ENCODE results near the gene CCDC175.

Gene CCDC175

DNA sequence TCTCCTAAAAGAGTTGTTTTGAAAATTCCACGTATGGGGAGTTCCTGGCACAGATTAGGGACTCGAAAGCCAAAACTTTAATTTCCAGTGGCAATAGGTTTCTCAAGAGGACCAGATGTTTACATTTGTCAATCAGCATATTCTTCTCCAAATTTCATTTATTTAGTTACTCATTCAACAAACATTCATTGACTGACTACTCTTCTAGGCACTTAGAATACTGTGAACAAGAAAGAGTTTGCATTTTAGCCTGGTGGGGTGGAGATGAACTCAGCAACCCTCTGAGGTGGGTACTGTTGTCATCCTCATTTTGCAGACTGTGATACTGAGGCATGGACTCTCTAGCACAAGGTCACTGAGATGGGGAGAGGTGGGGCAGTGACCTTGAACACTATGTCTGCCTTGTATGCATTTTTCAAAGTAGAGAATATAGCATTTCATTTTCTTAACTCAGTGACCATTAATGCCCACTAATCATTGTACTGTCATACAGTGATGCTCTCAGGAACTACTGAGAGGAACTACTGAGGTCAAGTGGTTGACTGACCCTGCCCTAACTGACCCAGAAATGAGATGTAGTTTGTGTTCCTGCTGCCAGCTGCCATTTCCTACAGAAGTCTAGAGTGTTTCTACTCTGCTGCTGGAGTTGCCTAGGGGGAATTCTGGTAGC, 94.6 kb downstream of the CCDC175 start:
- DNase-seq: no peak

- no peak for DNase-seq
Measured at GRCh38 chr14:59481407-59481806, 95.2 kb downstream of the CCDC175 start.

GRCh38 chr14:59480166-59480565, 96.4 kb downstream of the CCDC175 start:
- DNase-seq: no peak

DNA sequence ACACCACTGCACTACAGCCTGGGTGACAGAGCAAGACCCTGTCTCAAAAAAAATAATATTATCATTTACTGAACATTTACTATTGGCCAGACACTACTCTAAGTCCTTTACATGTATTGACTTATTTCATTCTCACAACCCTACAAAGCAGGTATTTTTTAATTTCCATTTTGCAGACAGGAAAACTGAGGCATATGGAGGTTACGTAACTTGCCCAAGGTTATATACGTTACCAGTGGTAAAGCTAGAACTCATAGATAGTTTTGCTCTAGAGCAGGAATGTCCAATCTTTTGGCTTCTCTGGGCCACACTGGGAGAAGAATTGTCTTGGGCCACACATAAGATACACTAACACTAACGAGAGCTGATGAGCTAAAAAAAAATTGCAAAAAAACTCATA, 98.1 kb downstream of the CCDC175 start:
- no peak for DNase-seq

GRCh38 chr14:59475709-59476108, 100.9 kb downstream of the CCDC175 start:
- DNase-seq: no peak

- DNase-seq: no peak
Measured at GRCh38 chr14:59474172-59474571, 102.4 kb downstream of the CCDC175 start.

DNA sequence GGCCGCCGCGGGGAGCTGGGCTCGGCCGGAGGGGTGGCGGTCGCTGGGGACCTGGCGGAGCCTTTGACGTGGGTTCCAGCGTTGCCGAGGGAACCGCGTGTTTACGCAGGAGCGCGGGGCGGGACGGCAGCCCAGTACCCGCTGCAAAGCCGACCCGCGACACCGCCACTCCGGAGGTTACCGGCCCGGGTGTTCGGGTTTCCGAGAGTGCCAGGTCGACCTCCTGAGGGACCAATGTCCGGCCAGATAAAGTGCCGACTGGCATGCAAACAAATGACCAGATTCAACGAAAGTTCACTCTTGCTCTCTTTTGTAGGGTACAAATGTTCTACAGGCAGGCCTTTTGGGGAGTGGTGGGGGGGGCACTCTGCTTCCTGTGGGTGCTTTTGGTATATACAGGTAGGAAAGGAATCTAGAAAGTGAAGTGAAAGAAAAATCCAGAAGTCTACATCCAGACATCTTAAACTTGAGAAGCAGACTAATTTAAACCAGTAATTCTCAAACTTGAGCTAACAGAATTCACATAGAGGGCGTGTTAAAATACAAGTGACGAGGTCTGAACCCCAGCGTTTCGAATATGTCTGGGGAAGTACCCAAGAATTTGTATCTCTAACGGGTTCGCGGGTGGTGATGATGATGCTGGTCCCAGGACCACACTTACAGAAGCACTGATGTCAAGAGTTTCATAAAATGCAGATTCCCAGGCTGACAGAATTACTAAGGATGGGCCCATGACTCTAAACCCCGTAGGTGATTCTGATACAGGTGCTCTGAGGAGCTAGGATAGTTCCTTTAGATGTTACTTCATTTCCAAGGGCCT, 111.1 kb downstream of the CCDC175 start, which contains the start of gene GPR135:
GPR135 (minus strand) TSS at position 65 of the 820 bp plus-strand sequence. CDS start 154 bp downstream, outside the sequence.
- no peak for DNase-seq

GRCh38 chr14:59464486-59465315, 111.9 kb downstream of the CCDC175 start:
- peak; percentile 7 to 41 for DNase-seq

- DNase-seq: no peak
Measured at GRCh38 chr14:59463787-59464485, 112.7 kb downstream of the CCDC175 start.

- DNase-seq: no peak
Measured at GRCh38 chr14:59461891-59462290, 114.7 kb downstream of the CCDC175 start.

GRCh38 chr14:59460378-59460777, 116.2 kb downstream of the CCDC175 start:
- DNase-seq: no peak

DNA sequence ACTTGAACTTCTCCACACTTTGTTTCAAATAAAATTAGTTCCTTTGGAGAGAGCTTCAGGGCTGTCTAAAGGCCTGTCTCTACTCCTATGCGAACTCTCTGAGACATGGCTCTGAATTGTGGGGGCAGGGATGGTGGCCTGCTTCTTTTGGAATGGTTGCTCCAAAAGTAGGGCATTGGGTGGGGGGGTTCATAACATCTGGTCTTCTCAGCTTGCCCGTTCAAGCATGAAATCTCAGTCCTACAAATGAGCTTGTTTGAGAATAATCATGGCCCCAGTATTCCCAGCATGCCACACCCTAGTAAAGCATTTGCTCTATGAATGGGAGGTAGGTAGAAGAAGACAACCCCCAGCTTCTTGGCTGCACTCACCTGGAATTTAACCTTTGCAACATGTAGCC, 118.1 kb downstream of the CCDC175 start:
- DNase-seq: no peak

DNA sequence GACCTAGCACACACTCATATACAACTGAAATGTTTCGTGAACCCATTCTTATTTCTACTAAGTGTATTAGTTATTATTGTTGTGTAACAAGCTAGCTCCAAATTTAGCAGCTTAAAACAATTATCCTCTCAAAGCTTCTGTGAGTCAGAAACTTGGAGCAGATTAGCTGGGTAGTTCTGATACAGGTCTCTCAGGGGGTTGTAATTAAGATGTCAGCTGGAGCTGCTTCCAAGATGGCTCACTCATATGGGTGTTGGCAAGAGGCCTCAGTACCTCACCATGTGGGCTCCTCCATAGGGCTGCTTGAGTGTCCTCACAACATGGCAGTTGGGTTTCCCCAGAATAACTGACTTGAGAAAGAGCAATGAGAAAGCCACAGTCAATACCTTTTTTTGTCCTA, 121.2 kb downstream of the CCDC175 start:
- DNase-seq: no peak
